SK-N-DZ (cell line): ENCODE results near the gene WDR90.

ENCODE experiments used
- DNase-seq: peaks from one replicate; pipeline ENCODE4 v3.0.0-alpha.2; 2015; ENCODE audit warnings: low spot score

WDR90 gene

GRCh38 chr16:625977-626765, 23.0 kb upstream of the WDR90 start:
- no peak for DNase-seq

DNA sequence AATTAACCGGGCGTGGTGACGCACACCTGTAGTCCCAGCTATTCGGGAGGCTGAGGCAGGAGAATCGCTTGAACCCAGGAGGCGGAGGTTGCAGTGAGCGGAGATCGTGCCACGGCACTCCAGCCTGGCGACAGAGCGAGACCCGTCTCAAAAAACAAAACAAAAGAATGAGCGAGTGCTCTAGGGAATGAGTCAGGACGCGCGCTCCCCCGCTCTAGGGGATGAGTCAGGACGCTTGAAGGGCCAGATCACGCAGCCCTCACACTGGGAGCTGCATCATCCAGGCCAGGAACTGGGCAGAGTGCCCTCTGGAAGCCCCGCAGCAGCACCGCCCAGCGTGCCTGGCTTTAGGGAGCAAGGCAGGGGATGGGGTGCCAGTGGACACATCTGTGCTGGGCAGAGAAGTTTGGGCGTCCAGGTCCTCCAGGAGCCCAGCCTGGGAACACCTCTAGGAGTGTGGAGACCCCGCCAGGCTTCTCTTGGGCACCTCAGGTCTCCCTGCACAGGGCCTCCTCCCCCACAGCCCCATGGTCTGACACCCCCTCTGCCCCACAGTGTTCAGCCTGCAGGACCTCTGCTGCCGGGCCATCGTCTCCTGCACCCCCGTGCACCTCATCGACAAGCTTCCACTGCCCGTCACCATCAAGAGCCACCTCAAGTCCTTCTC, 22.2 kb upstream of the WDR90 start:
- no peak for DNase-seq

GRCh38 chr16:627454-628239, 21.5 kb upstream of the WDR90 start:
- no peak for DNase-seq

GRCh38 chr16:628321-629061, 20.7 kb upstream of the WDR90 start:
- DNase-seq, result no peak

GRCh38 chr16:629185-629832, 19.9 kb upstream of the WDR90 start:
- peak; percentile 82 for DNase-seq

- no peak for DNase-seq
Measured at GRCh38 chr16:629833-630248, 19.3 kb upstream of the WDR90 start.

DNA sequence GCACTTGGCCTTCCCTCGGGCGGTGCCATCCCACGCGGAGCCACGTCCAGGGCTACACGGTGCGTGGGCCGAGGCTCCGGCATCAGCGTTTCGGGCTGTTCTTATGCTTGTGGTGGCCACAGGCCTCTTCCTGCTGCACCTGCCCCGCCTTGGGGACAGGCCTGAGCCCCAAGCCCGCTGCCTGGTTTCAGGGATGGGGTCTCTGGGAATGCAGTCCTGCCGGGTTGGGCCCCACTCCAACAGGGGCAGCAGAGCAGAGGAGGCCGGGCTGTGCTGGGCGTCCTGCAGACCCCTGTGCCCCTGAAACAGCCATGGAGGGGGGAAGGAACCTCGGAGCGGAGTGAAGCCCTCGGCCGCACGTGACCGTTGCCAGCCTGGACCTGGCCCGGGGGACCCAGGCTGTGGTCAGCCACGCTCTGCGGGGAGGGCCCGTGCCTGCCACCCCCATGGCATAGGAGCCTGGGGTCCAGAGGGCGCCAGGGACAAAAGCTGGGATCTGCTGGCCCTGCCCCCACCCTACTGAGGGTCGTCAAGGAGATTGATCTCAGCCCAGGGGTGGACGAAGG, 18.8 kb upstream of the WDR90 start:
- peak; percentile 44 for DNase-seq

DNA sequence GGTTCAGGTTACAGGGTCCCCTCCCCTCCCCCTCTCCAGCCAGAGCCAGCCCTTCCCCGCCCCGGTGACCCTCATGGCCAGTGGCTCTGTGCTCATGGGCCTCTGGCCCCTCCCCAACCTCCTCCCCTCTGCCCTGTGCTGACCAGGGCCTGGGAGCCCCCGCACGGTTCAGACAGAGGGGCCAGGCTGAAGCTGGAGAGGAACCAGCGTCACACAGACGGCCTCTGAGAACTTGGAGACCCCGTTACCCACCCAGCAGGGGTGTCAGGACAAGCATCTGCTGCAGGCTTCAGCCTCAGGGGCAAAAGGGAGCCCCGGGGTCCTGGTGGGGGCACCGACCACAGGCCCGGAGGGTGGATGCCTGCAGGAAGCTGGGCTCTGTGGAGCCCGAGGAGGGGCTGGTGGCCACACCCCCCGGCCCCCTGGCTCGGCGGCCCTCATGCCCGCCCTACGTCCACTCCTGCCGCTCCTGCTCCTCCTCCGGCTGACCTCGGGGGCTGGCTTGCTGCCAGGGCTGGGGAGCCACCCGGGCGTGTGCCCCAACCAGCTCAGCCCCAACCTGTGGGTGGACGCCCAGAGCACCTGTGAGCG, 18.3 kb upstream of the WDR90 start, which contains the start of gene WFIKKN1:
Gene WFIKKN1, plus strand, starts transcription at position 171 of the 591 bp plus-strand sequence. Its CDS starts 269 bp downstream, at position 440.
- DNase-seq, result peak; percentile 54

DNA sequence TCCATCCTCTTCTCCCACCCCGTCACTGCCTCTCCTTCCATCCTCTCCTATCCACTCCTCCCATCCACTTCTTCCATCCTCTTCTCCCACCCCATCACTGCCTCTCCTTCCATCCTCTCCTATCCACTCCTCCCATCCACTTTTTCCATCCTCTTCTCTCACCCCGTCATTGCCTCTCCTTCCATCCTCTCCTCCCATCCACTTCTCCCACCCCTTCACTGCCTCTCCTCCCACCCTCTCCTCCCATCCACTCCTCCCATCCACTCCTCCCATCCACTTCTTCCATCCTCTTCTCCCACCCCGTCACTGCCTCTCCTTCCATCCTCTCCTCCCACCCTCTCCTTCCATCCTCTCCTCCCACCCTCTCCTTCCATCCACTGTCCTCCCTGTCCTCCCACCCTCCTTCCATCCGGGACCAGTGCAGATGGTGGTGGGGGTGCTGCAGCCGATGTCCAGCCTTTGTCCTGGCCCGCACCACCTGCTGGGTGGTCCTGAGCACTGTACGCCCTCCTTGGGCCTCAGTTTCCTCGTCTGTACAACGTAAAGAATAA, 17.3 kb upstream of the WDR90 start:
- DNase-seq, result no peak

DNA sequence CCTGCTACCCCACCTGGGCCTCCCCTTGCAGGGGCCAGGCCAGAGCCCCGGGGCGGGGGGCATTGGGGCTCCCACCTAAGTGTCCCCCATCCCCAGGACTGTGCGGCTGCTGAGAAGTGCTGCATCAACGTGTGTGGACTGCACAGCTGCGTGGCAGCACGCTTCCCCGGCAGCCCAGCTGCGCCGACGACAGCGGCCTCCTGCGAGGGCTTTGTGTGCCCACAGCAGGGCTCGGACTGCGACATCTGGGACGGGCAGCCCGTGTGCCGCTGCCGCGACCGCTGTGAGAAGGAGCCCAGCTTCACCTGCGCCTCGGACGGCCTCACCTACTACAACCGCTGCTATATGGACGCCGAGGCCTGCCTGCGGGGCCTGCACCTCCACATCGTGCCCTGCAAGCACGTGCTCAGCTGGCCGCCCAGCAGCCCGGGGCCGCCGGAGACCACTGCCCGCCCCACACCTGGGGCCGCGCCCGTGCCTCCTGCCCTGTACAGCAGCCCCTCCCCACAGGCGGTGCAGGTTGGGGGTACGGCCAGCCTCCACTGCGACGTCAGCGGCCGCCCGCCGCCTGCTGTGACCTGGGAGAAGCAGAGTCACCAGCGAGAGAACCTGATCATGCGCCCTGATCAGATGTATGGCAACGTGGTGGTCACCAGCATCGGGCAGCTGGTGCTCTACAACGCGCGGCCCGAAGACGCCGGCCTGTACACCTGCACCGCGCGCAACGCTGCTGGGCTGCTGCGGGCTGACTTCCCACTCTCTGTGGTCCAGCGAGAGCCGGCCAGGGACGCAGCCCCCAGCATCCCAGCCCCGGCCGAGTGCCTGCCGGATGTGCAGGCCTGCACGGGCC, 16.5 kb upstream of the WDR90 start:
- no peak for DNase-seq

GRCh38 chr16:633336-634050, 15.7 kb upstream of the WDR90 start:
- no peak for DNase-seq

DNA sequence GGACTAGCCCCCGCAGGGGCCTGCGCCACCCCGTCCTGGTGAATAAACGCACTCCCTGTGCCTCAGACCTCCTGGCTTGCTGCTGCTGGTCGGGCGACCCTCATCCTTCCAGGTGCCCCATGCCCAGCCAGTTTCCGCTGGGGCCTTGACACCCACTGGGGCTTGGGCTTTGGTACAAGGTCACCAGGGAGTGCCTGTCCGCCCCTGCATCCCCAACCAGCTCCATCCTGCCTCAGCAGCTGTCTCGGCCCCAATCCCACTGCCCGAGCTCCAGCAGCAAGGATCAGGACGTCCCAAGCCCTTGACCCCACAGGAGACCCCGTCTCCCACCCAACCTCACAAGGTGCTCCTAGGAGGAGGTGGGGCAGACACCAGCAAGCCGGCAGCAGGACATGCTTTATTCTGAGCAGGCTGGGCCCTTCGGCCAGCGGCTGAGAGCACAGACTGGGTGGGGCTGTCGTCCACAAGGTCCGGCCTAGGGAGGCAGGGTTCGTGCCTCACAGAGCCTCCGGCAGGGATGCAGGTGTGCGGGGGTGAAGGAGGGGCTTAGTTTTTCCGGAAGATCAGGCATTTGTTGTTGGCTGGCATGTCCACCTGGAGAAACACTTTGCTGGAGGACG, 15.0 kb upstream of the WDR90 start:
- DNase-seq, result no peak

GRCh38 chr16:634996-635395, 14.2 kb upstream of the WDR90 start:
- DNase-seq, result no peak

- DNase-seq, result no peak
Measured at GRCh38 chr16:635573-636205, 13.5 kb upstream of the WDR90 start.

- peak; percentile 96 for DNase-seq
Measured at GRCh38 chr16:636206-637080, 12.7 kb upstream of the WDR90 start, which contains the start of gene METTL26. Gene METTL26 (minus strand): TSS chr16:636305. CDS start chr16:636290, 15 bp downstream.
